ENCODE measurements around the gene CCDC88C. TPM values are rescaled to one million over a fixed set of nuclear protein-coding genes. Genes with fewer than 3 reads are reported as not detected.
"Not testable (repeated sequence)": the region's sequence is repeated elsewhere in the genome, so short reads cannot be mapped to it uniquely, and the experiment has no call there.

CCDC88C gene
- polyA plus RNA-seq (2013, experiment 1 of 2; ENCODE audit: insufficient read length) = 0.20 TPM
- 1.5 TPM for polyA plus RNA-seq (2013, experiment 2 of 2; ENCODE audit: insufficient read length)

DNA sequence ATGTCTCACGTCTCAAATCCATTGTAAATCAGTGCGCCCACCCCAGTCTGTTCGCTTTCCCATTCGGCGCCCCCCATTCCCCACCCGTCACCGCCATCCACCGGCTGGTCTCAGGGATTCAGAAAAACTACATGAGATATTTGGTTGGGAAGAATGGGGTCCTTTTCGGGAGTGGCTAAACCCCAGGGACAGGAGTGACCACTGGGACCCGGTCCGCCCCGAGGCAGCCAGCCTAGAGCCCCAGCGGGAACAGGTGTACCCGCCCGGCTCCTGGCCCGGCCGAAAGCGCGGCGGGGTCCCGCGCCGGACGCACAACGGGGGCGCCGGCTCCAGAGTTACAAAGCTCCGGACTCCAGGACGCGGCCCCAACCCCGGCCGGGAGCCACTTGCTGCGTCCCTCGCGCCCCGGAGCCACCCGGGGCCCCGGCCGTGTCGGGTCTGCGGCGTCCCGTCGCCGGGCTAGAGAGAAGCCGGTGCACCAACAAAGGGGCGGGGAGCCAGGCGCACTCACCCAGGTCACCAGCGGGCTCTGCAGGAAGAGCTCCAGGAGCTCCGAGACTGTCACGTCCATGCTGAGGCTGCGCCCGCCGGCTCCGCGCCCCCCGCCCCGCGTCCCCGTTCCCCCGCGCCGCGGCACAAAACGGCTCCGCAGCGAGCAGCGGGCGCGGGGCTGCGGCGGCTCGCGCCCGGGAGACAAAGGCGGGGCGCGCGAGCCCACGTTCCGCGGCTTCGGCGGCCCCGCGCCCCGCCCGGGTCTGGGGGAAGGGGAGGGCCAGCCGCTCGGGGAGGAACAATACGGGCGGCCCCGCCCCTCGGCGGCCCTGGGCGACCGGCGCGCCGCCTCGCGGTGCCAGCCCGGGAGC is at the start of gene CCDC88C:
Gene CCDC88C (minus strand): TSS at position 701 of the 863 bp plus-strand sequence. CDS start 130 bp downstream, at position 571.
- DNase-seq = peak; percentile 18

GRCh38 chr14:91466192-91466591 is 48.6 kb upstream of the CCDC88C start:
- no peak for DNase-seq

GRCh38 chr14:91464615-91465205 is 47.1 kb upstream of the CCDC88C start:
- no peak for DNase-seq

DNA sequence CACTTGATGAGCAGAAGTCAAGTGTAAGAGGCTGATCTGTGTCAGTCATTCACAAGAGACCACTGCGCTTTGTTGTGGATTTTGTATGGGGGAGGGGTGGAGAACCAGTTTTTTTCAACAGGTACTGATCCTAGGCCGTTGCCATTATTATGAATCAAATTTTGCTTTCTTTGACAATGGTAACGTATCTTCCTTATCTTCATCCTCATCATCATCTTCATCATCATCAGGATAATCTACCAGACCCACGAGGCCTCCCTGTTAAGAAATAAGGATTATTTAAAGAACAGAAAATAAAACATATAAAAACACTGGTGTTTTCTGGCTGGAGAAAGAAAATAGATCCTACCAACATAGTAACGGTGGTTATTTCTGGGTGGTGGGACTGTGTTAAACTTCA is 41.0 kb upstream of the CCDC88C start:
- DNase-seq = no peak

DNA sequence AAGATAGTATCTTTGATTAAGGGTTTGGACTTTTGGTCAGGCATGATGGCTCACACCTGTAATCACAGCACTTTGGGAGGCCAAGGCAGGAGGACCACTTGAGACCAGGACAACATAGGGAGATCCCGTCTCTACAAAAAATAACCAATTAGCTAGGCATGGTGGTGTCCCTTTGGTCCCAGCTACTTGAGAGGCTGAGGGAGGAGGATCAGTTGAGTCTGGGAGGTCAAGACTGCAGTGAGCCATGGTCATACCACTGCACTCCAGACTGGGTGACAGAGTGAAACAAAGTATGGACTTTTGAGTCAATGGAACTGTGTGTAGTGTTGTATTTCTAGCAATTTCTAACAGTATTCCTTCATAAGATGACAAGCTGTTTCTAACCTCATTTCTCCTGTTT is 38.7 kb upstream of the CCDC88C start:
- no peak for DNase-seq

- DNase-seq = no peak
Measured at GRCh38 chr14:91454580-91454979, 37.0 kb upstream of the CCDC88C start.

GRCh38 chr14:91454155-91454554 is 36.5 kb upstream of the CCDC88C start:
- no peak for DNase-seq

DNA sequence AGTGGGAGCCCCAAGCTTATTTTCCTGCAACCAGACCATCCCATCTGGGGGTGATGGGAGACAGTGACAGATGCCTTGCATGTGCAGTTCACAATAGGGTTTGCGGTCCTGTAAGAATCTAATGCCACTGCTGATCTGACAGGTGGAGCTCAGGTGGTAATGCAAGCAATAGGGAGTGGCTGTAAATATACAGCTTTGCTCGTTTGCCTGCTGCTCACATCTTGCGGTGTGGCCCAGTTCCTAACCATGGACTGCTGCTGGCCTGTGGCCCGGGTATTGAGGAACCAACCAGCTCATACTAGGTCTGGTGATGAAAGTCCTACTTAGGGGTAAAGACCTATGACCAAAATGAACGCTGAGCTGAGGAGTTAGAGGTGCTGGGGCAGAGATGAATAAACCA is 36.1 kb upstream of the CCDC88C start:
- no peak for DNase-seq

DNA sequence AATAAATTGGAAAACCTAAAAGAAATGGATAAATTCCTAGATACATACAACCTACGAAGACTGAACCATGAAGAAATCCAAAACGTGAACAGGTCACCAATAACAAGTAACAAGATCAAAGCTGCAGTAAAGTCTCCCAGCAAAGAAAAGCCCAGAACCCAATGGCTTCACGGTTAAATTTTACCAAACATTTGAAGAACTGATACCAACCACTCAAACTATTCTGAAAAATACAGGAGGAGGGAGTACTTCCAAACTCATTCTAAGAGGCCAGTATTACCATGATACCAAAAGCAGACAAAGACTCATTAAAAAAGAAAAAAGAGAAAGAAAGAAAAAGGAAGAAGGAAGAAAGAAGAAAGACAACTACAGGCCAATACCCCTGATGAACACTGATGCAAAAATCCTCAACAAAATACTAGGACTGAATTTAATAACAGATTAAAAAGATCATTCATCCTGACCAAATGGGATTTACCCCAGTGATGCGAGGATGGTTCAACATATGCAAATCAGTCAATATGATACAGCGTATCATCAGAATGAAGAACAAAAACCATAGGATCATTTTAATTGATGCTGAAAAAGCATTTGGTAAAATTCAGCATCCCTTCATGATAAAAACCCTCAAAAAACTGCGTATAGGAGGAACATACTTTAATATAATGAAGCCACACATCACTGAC is 26.9 kb upstream of the CCDC88C start:
- DNase-seq = no peak

DNA sequence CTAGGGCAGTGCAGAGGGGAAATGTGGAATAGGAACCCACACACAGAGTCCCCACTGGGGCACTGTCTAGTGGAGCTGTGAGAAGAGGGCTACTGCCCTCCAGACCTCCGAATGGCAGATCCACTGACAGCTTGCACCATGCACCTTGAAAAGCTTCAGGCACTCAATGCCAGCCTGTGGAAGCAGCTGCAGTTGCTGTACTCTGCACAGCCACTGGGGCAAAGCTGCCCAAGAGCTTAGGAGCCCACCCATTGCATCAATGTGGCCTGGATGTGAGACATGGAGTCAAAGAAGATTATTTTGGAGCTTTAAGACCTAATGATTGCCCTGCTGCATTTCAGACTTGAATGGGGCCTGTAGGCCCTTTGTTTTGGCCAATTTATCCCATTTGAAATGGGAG is 21.7 kb upstream of the CCDC88C start:
- no peak for DNase-seq

DNA sequence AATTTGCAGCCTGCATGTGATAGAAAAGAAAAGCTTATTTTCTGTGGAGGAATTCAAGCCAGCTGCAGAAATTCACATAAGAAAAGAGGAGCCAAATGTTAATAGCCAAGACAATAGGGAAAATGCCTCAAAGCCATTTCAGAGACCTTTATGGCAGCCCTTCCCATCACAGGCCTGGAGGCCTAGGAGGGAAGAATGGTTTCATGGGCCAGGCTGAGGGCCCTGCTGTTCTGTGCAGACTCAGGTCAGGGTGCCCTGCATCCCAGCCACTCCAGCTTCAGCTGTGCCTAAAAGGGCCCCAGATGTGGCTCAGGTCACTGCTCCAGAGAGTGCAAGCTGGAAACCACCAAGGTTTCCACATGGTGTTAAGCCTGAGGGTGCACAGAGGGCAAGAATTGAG is 21.2 kb upstream of the CCDC88C start:
- DNase-seq = no peak

GRCh38 chr14:91436266-91436665 is 18.6 kb upstream of the CCDC88C start:
- DNase-seq = not testable (repeated sequence)

DNA sequence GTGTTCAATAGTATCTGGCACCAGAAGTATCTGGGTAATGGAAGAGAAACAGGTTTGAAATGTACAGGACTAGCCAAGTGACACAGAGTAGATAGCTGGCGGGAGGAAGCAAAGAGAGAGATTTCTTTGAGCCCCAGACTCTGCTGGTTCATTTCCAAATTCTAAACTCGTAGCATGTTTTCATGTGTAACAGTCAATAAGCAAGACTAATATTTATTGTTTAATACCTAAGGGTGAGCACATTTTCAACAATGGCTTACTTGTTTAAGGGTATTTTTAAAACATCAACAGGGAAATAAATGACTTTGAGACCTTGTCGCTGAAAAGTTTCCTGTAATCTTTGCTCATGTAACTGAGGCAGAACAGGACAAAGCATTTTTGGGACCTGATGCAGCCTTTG is 11.8 kb upstream of the CCDC88C start:
- DNase-seq = no peak

- not testable (repeated sequence) for DNase-seq
Measured at GRCh38 chr14:91428931-91429330, 11.3 kb upstream of the CCDC88C start.

DNA sequence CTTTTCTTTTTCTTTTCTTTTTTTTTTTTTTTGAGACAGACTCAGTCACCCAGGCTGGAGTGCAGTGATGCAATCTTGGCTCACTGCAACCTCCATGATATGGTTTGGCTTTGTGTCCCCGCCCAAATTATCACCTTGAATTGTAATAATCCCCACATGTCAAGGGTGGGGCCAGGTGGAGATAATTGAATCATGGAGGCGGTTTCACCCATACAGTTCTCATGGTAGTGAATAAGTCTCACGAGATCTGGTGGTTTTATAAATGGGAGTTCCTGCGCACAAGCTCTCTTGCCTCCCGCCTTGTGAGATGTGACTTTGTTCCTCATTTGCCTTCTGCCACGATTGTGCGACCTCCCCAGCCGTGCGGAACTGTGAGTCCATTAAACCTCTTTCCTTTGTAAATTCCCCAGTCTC is 7.9 kb upstream of the CCDC88C start:
- not testable (repeated sequence) for DNase-seq

DNA sequence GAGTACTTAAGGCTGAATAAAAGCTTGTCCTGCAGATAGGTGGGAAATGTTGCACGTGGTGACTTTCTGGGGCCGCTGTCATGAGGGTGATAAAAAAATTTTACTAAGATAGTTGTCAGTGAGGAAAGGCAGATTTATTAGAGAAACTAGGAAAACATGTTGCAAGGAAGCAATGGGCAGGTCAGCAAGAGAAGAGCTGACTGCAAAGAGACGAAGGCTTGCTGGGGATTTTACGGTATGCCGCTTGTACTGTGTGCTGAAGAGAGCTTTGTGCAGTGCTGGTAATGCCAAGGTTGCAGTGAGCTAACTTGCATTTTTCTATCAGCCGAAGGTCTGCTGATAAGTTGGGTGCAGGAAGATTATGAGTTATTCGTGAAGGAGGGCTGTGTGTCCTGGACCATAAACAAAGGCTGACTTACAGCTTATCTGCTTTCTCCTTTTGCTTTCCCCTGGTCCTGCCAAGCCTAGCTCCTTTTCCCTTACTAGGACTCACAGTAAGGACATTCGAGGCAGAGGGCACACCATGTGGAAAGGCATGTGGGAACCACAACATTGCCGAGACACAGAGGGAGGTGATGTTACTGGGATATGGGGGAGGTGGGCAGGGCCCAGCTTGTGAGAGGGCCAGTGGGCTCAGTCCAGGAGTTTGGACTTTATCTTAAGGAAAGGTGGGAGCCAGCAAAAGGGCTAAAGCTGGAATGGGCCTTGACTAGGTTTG is 7.4 kb upstream of the CCDC88C start:
- no peak for DNase-seq

DNA sequence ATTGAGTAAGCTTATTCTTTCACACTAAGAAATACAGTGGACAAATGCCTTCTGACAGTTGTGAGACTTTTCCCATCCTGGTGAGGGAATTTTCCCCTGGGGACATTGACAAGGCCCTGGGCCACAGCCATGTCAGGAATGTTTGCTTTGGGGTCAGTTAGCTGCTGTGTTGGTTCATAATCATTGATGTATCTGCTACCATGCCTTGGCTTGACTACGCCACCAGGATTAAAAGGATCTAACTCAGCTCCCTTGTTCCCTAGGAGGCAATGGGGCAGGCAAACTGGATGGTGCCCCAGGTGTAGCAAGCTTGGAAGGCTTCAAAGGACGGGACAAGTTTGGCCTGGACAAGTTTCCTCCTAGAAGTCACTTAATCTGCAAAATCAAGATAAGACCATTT is 3.1 kb upstream of the CCDC88C start:
- DNase-seq = peak; percentile 27

DNA sequence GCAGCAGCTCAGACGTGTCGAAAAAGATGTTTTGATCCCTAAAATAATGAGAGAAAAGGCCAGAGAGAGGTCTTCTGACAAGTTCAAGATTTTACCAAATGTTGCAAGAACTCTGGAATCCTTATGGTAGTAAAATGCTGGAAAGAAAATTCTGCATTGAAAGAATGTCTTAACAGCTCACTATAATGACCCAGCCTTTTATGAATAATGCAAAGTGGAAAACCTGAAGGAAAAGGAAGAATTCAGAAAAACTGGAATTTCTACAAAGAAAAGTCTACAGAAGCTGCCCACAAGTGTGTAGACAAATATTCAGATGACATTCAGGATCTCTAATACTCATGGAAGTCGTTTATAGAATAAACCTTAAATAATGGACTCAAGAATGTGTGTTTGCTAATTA is 1.8 kb upstream of the CCDC88C start:
- no peak for DNase-seq

DNA sequence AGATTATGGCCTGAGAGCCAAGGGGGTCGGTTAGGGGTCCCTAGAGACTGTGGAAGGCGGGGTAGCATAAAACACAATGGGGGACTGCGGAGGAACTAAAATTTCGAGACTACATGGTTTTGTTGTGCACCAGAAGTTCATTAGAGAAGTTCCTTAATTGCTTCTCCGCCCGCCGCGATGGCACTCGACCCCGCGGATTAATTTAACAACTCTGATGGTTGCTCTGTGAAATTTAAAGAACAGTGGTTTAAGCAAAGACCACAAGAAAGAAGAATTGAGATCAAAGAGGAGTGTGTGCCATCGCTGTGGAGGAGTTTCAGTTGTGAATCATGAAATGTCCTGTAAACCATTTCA is 1.4 kb upstream of the CCDC88C start:
- no peak for DNase-seq

DNA sequence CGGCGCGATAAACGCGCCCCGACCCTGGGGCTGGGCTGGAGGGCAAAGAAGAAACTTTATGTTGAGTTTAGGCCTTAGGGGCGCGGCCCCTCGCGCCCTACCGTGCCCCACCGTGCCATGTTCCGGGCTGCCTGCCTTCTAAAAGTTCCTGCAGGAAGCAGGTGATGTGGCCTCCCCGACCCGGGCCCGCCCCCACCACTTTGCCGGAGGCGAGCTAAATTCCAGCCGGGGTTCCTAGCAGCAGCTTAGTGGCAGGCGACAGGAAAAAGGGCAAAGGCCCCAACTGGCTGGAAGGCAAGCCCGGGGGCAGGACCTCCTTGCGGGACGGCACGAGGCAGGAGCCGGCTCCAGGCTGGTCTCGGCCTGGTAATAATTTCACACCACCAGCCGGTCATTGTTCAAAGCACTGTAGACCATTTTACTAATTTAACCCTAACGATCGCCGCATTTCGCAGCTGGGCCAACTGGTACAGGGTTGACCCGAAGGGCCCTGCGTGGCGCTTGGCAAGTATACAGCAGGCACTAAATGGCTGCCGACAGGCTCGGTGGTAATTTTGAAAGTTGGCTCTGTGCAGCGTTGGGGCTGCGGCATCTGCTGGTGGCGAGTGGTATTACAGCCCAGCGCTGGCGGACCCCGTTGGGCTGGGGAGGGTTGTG is 895 bp upstream of the CCDC88C start:
- DNase-seq = peak; percentile 43

GRCh38 chr14:91417983-91418386 is 365 bp upstream of the CCDC88C start:
- peak; percentile 15 for DNase-seq

- DNase-seq = no peak
Measured at GRCh38 chr14:91416744-91417119, 888 bp downstream of the CCDC88C start.
